GM04504 (cell line): ENCODE data around the gene DPP6.

ENCODE experiments used
- DNase-seq: peaks from one replicate; pipeline ENCODE4 v3.0.0-alpha.2; 2012; ENCODE audit warnings: low read depth

Gene DPP6

GRCh38 chr7:154769527-154769926, 717.3 kb downstream of the DPP6 start:
- no peak for DNase-seq

GRCh38 chr7:154770361-154770760, 718.2 kb downstream of the DPP6 start:
- no peak for DNase-seq

- no peak for DNase-seq
Observed at GRCh38 chr7:154770962-154771361, 718.8 kb downstream of the DPP6 start.

- no peak for DNase-seq
Observed at GRCh38 chr7:154774303-154774969, 722.2 kb downstream of the DPP6 start.

- DNase-seq: no peak
Observed at GRCh38 chr7:154775681-154776080, 723.5 kb downstream of the DPP6 start.

GRCh38 chr7:154776350-154776749, 724.2 kb downstream of the DPP6 start:
- DNase-seq: no peak

GRCh38 chr7:154777023-154777422, 724.8 kb downstream of the DPP6 start:
- DNase-seq: no peak

GRCh38 chr7:154777489-154777888, 725.3 kb downstream of the DPP6 start:
- DNase-seq: no peak

- no peak for DNase-seq
Observed at GRCh38 chr7:154777908-154778307, 725.7 kb downstream of the DPP6 start.

- DNase-seq: no peak
Observed at GRCh38 chr7:154781369-154782303, 729.4 kb downstream of the DPP6 start.

GRCh38 chr7:154783281-154783909, 731.2 kb downstream of the DPP6 start:
- DNase-seq: no peak

- DNase-seq: no peak
Observed at GRCh38 chr7:154785898-154786297, 733.7 kb downstream of the DPP6 start.

- no peak for DNase-seq
Observed at GRCh38 chr7:154789404-154789803, 737.2 kb downstream of the DPP6 start.

- DNase-seq: no peak
Observed at GRCh38 chr7:154791611-154792010, 739.4 kb downstream of the DPP6 start.

- no peak for DNase-seq
Observed at GRCh38 chr7:154792436-154793055, 740.3 kb downstream of the DPP6 start.

- no peak for DNase-seq
Observed at GRCh38 chr7:154794147-154794780, 742.1 kb downstream of the DPP6 start.

- no peak for DNase-seq
Observed at GRCh38 chr7:154795014-154795413, 742.8 kb downstream of the DPP6 start.

GRCh38 chr7:154795437-154795836, 743.2 kb downstream of the DPP6 start:
- no peak for DNase-seq

- no peak for DNase-seq
Observed at GRCh38 chr7:154804449-154804848, 752.3 kb downstream of the DPP6 start.

GRCh38 chr7:154812027-154812426, 759.8 kb downstream of the DPP6 start:
- DNase-seq: no peak

GRCh38 chr7:154817224-154817896, 765.2 kb downstream of the DPP6 start:
- DNase-seq: no peak
